WERI-Rb-1 (cell line): ENCODE measurements around the gene TP53BP1.

Experiments used
- DNase-seq: peaks from one replicate; pipeline ENCODE4 v3.0.0-alpha.2; 2020
- H3K27ac ChIP-seq: fragments of 250-450 bp; sonication (Bioruptor Pico); 2 replicates; pipeline ENCODE4 v1.5.1; 2020; ENCODE audit warnings: mild to moderate bottlenecking, moderate library complexity
- H3K27me3 ChIP-seq: fragments of 250-450 bp; sonication (Bioruptor Pico); 2 replicates; pipeline ENCODE4 v1.5.1; 2021; ENCODE audit warnings: mild to moderate bottlenecking, low read depth, moderate library complexity; ENCODE audit not compliant: insufficient read depth, severe bottlenecking
- H3K36me3 ChIP-seq: fragments of 250-450 bp; sonication (Bioruptor Pico); 2 replicates; pipeline ENCODE4 v1.5.1; 2020; ENCODE audit warnings: mild to moderate bottlenecking, moderate library complexity
- H3K4me3 ChIP-seq: 2 replicates; pipeline ENCODE4 v1.5.1; 2011; ENCODE audit warnings: low read depth, mild to moderate bottlenecking, control low read depth, low read length
- H3K9me3 ChIP-seq: fragments of 250-450 bp; sonication (Bioruptor Pico); 2 replicates; pipeline ENCODE4 v1.5.1; 2021; ENCODE audit warnings: mild to moderate bottlenecking, moderate library complexity; ENCODE audit not compliant: severe bottlenecking
- TF ChIP-seq, protein P1 (sequence below): IDR thresholded peaks from 2 replicates; pipeline ENCODE4 v1.5.1; 2011; ENCODE audit warnings: low read depth, mild to moderate bottlenecking, control low read depth, inconsistent platforms, low read length

TP53BP1 gene

DNA sequence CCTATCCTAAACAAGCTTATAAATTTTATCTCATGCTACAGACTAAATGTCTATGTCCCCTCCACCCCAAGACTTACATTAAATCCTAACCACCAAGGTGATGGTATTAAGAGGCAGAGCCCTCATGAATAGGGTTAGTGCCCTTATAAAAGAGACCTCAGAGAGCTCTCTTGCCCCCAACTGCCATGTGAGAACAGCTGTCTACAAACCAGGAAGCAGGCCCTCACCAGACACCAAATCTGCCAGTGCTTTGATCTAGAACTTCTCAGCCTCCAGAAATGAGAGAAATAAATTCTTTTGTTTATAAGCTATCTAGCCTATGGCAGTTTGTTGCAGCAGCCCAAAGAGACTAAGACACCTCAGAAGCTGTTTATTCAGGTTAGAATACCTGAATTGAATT, 58.5 kb downstream of the TP53BP1 start:
- Histone ChIP-seq H3K27ac (no peak overlapping the region), H3K4me3 (no peak overlapping the region), H3K9me3 (no peaks in the 10 kb centered on the region), H3K36me3 (peaks cover 74% of the 10 kb centered on the region), H3K27me3 (no peaks in the 10 kb centered on the region)
- DNase-seq: no peak
- TF ChIP-seq, protein P1, sequence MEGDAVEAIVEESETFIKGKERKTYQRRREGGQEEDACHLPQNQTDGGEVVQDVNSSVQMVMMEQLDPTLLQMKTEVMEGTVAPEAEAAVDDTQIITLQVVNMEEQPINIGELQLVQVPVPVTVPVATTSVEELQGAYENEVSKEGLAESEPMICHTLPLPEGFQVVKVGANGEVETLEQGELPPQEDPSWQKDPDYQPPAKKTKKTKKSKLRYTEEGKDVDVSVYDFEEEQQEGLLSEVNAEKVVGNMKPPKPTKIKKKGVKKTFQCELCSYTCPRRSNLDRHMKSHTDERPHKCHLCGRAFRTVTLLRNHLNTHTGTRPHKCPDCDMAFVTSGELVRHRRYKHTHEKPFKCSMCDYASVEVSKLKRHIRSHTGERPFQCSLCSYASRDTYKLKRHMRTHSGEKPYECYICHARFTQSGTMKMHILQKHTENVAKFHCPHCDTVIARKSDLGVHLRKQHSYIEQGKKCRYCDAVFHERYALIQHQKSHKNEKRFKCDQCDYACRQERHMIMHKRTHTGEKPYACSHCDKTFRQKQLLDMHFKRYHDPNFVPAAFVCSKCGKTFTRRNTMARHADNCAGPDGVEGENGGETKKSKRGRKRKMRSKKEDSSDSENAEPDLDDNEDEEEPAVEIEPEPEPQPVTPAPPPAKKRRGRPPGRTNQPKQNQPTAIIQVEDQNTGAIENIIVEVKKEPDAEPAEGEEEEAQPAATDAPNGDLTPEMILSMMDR: no peak

- no peak overlapping the region for H3K27ac ChIP-seq
- TF ChIP-seq, protein P1: no peak
- peaks cover 68% of the 10 kb centered on the region for H3K36me3 ChIP-seq
- H3K4me3 ChIP-seq: no peak overlapping the region
- no peaks in the 10 kb centered on the region for H3K9me3 ChIP-seq
- no peaks in the 10 kb centered on the region for H3K27me3 ChIP-seq
- no peak for DNase-seq
Observed at GRCh38 chr15:43433661-43434303, 59.2 kb downstream of the TP53BP1 start.

- H3K27ac ChIP-seq: no peak overlapping the region
- H3K4me3 ChIP-seq: no peak overlapping the region
- H3K27me3 ChIP-seq: no peaks in the 10 kb centered on the region
- H3K9me3 ChIP-seq: no peaks in the 10 kb centered on the region
- TF ChIP-seq, protein P1: no peak
- peaks cover 65% of the 10 kb centered on the region for H3K36me3 ChIP-seq
- no peak for DNase-seq
Observed at GRCh38 chr15:43433165-43433564, 59.8 kb downstream of the TP53BP1 start.

- Histone ChIP-seq H3K4me3 (no peak overlapping the region), H3K27ac (no peak overlapping the region)
Observed at GRCh38 chr15:43429687-43430086, 63.3 kb downstream of the TP53BP1 start.

DNA sequence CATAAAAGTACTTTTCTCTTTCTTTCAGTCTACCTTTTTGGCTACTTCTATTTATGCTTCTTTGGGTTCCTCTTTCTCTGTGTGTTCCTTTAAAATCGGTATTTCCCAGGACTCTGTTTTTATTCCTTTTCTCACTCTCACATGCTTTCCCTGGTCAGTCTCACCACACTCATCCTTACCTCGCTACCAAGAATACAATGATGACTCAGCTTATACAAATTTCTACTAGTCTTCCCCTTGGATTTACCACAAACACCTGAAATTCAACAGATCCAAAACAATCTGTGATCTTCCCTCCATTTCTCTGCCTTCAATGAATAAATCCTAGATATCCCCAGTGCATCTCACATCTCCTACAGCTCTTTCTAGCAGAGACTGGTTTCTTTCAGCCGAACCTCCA, 69.2 kb downstream of the TP53BP1 start:
- Histone ChIP-seq H3K27ac (no peak overlapping the region), H3K36me3 (peaks cover 70% of the 10 kb centered on the region), H3K9me3 (no peaks in the 10 kb centered on the region), H3K27me3 (no peaks in the 10 kb centered on the region), H3K4me3 (no peak overlapping the region)
- TF ChIP-seq, protein P1: no peak
- DNase-seq: no peak

More at GRCh38 chr15:43429687-43430086, 63.3 kb downstream of the TP53BP1 start:
- H3K27me3 ChIP-seq: no peaks in the 10 kb centered on the region
- TF ChIP-seq, protein P1: no peak
- H3K9me3 ChIP-seq: no peaks in the 10 kb centered on the region
- H3K36me3 ChIP-seq: peaks cover 64% of the 10 kb centered on the region
- no peak for DNase-seq

- H3K27ac ChIP-seq: no peak overlapping the region
- peaks cover 80% of the 10 kb centered on the region for H3K36me3 ChIP-seq
- no peaks in the 10 kb centered on the region for H3K9me3 ChIP-seq
- TF ChIP-seq, protein P1: no peak
- H3K27me3 ChIP-seq: no peaks in the 10 kb centered on the region
- no peak overlapping the region for H3K4me3 ChIP-seq
- DNase-seq: no peak
Observed at GRCh38 chr15:43420876-43421275, 72.1 kb downstream of the TP53BP1 start.
